ENCODE data around the gene OR6K2. TPM values are rescaled to one million over a fixed set of nuclear protein-coding genes. Genes with fewer than 3 reads are reported as not detected.
"Not testable (repeated sequence)": the region's sequence is repeated elsewhere in the genome, so short reads cannot be mapped to it uniquely, and the experiment has no call there.

Gene OR6K2
- total RNA-seq, 1 donor = not detected

DNA sequence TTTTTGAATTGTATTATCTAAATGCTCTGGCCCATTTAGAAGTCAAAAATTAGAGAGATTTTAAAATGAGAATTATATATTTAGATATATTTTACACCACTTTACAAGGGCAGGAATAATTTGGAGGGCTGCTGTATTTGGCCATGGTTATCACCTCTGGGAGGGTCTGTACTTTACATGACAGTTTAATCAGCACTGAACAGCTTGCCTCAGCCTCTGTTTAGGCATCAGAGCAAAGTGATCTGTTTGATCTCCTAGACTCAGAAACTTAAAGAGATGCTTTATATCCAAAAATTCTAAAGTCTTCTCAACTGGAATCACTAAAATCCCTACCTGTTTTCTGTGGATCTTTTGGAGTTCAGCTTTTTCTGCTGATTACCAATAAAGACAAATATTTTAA lies 8.5 kb downstream of the OR6K2 start:
- Histone ChIP-seq H3K4me2 (ENCODE audit: insufficient read depth, low read length) (no peak overlapping the region), H3K27me3 (ENCODE audit: insufficient read depth, low read length) (no peaks in the 10 kb centered on the region), H3K27ac (ENCODE audit: low read depth, low read length) (no peak overlapping the region), H3K4me3 (ENCODE audit: insufficient read depth, low read length) (no peak overlapping the region), H2AFZ (ENCODE audit: low read length) (no peak overlapping the region), H3K79me2 (ENCODE audit: insufficient read depth, low read length) (no peaks in the 10 kb centered on the region), H4K20me1 (ENCODE audit: insufficient read depth, low read length) (no peaks in the 10 kb centered on the region), H3K36me3 (ENCODE audit: insufficient read depth, low read length) (no peaks in the 10 kb centered on the region), H3K9me3 (ENCODE audit: low read depth, low read length) (no peaks in the 10 kb centered on the region), H3K4me1 (ENCODE audit: insufficient read depth, low read length) (no peaks in the 10 kb centered on the region)
- TF ChIP-seq, protein P1, sequence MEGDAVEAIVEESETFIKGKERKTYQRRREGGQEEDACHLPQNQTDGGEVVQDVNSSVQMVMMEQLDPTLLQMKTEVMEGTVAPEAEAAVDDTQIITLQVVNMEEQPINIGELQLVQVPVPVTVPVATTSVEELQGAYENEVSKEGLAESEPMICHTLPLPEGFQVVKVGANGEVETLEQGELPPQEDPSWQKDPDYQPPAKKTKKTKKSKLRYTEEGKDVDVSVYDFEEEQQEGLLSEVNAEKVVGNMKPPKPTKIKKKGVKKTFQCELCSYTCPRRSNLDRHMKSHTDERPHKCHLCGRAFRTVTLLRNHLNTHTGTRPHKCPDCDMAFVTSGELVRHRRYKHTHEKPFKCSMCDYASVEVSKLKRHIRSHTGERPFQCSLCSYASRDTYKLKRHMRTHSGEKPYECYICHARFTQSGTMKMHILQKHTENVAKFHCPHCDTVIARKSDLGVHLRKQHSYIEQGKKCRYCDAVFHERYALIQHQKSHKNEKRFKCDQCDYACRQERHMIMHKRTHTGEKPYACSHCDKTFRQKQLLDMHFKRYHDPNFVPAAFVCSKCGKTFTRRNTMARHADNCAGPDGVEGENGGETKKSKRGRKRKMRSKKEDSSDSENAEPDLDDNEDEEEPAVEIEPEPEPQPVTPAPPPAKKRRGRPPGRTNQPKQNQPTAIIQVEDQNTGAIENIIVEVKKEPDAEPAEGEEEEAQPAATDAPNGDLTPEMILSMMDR (IDR thresholded peaks at IDR 0.05; ENCODE audit: extremely low read depth, low read depth, low read length) = no peak
- DNase-seq (ENCODE audit: insufficient read length, low spot score, missing footprints) = no peak

DNA sequence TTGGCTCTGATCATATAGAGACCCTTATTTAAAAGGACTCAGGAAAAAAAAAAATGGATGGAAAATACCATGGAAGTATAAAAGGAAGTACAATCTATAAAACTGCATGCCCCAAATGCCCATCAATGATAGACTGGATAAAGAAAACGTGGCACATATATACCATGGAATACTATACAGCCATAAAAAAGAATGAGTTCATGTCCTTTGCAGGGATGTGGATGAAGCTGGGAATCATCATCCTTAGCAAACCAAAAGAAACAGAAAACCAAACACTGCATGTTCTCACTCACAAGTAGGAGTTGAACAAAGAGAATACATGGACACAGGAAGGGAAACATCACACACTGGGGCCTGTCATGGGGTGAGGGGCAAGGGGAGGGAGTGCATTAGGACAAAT lies 9.3 kb downstream of the OR6K2 start:
- H3K4me2 ChIP-seq (ENCODE audit: insufficient read depth, low read length); DNase-seq (ENCODE audit: insufficient read length, low spot score, missing footprints); H3K27me3 ChIP-seq (ENCODE audit: insufficient read depth, low read length); H3K4me1 ChIP-seq (ENCODE audit: insufficient read depth, low read length); H4K20me1 ChIP-seq (ENCODE audit: insufficient read depth, low read length); H3K36me3 ChIP-seq (ENCODE audit: insufficient read depth, low read length); H3K4me3 ChIP-seq (ENCODE audit: insufficient read depth, low read length); H3K79me2 ChIP-seq (ENCODE audit: insufficient read depth, low read length); H3K27ac ChIP-seq (ENCODE audit: low read depth, low read length); H3K9me3 ChIP-seq (ENCODE audit: low read depth, low read length); H2AFZ ChIP-seq (ENCODE audit: low read length): not testable (repeated sequence)

DNA sequence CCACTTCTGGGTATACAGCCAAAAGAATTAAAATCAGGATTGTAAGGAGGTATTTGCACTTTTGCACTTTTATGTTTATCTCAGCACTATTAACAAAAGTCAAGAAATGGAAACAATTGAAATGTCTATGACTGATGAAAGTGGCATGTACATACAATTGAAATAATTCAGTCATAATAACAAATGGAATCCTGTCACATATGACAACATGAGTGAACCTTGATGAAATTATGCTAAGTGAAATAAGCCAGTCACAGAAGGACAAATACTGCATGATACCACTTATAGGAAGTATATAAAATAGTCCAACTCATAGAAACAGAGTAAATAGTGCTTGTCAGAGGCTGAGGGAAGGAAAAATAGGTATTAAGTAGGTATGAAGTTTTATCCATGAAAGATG lies 10.6 kb downstream of the OR6K2 start:
- DNase-seq (ENCODE audit: insufficient read length, low spot score, missing footprints) = no peak
- Histone ChIP-seq H3K4me1 (ENCODE audit: insufficient read depth, low read length) (no peaks in the 10 kb centered on the region), H4K20me1 (ENCODE audit: insufficient read depth, low read length) (no peaks in the 10 kb centered on the region), H3K4me2 (ENCODE audit: insufficient read depth, low read length) (no peak overlapping the region), H2AFZ (ENCODE audit: low read length) (no peak overlapping the region), H3K36me3 (ENCODE audit: insufficient read depth, low read length) (no peaks in the 10 kb centered on the region), H3K27me3 (ENCODE audit: insufficient read depth, low read length) (no peaks in the 10 kb centered on the region), H3K27ac (ENCODE audit: low read depth, low read length) (no peak overlapping the region), H3K9me3 (ENCODE audit: low read depth, low read length) (no peaks in the 10 kb centered on the region), H3K79me2 (ENCODE audit: insufficient read depth, low read length) (no peaks in the 10 kb centered on the region), H3K4me3 (ENCODE audit: insufficient read depth, low read length) (no peak overlapping the region)
- TF ChIP-seq, protein P1 (IDR thresholded peaks at IDR 0.05; ENCODE audit: extremely low read depth, low read depth, low read length) = no peak

DNA sequence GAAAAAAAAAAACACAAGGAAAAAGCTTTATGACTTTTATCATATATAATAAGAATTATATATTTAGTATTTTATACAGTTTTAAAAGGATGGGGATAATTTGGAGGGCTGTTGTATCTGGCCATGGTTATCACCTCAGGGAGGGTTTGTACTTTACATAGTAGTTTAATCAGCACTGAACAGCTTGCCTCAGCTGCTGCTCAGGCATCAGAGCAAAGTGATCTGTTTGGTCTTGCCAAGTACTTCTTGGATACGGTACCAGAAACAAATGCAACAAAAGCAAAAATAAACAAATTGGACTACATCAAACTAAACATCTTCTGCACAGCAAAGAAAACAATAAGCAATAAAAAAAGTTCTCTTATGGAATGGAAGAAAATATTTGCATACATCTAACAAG lies 11.3 kb downstream of the OR6K2 start:
- TF ChIP-seq, protein P1 (IDR thresholded peaks at IDR 0.05; ENCODE audit: extremely low read depth, low read depth, low read length) = no peak
- Histone ChIP-seq H3K9me3 (ENCODE audit: low read depth, low read length) (no peaks in the 10 kb centered on the region), H3K27ac (ENCODE audit: low read depth, low read length) (no peak overlapping the region), H3K4me3 (ENCODE audit: insufficient read depth, low read length) (no peak overlapping the region), H3K27me3 (ENCODE audit: insufficient read depth, low read length) (no peaks in the 10 kb centered on the region), H3K4me2 (ENCODE audit: insufficient read depth, low read length) (no peak overlapping the region), H3K36me3 (ENCODE audit: insufficient read depth, low read length) (no peaks in the 10 kb centered on the region), H3K79me2 (ENCODE audit: insufficient read depth, low read length) (no peaks in the 10 kb centered on the region), H2AFZ (ENCODE audit: low read length) (no peak overlapping the region), H3K4me1 (ENCODE audit: insufficient read depth, low read length) (no peaks in the 10 kb centered on the region), H4K20me1 (ENCODE audit: insufficient read depth, low read length) (no peaks in the 10 kb centered on the region)
- no peak for DNase-seq (ENCODE audit: insufficient read length, low spot score, missing footprints)

DNA sequence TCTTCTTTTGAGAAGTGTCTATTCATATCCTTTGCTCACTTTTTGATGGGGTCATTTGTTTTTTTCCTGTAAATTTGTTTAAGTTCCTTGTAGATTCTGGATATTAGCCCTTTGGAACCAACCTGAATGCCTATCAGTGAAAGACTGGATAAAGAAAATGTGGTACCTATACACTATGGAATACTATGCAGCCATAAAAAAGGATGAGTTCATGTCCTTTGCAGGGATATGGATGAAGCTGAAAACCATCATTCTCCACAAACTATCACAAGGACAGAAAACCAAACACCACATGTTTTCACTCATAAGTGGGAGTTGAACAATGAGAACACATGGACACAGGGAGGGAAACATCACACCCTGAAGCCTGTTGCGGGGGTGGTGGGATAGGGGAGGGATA lies 12.1 kb downstream of the OR6K2 start:
- DNase-seq (ENCODE audit: insufficient read length, low spot score, missing footprints); H3K4me2 ChIP-seq (ENCODE audit: insufficient read depth, low read length); H4K20me1 ChIP-seq (ENCODE audit: insufficient read depth, low read length); H3K27me3 ChIP-seq (ENCODE audit: insufficient read depth, low read length); H3K27ac ChIP-seq (ENCODE audit: low read depth, low read length); H2AFZ ChIP-seq (ENCODE audit: low read length); H3K79me2 ChIP-seq (ENCODE audit: insufficient read depth, low read length); H3K36me3 ChIP-seq (ENCODE audit: insufficient read depth, low read length); H3K9me3 ChIP-seq (ENCODE audit: low read depth, low read length); H3K4me3 ChIP-seq (ENCODE audit: insufficient read depth, low read length); H3K4me1 ChIP-seq (ENCODE audit: insufficient read depth, low read length): not testable (repeated sequence)

Data from osteoblast (primary cell).